22Rv1 (cell line): ENCODE data around the gene EYS.

Experiments used
- ZFX ChIP-seq: fragments of 450-650 bp; IDR thresholded peaks from 2 replicates; pipeline ENCODE4 v1.6.1; 2017; ENCODE audit warnings: antibody characterized with exemption, borderline replicate concordance
- TF ChIP-seq, protein P1 (sequence below): fragments of 450-650 bp; IDR thresholded peaks from 2 replicates; pipeline ENCODE4 v1.5.1; 2017; ENCODE audit warnings: mild to moderate bottlenecking

DNA sequence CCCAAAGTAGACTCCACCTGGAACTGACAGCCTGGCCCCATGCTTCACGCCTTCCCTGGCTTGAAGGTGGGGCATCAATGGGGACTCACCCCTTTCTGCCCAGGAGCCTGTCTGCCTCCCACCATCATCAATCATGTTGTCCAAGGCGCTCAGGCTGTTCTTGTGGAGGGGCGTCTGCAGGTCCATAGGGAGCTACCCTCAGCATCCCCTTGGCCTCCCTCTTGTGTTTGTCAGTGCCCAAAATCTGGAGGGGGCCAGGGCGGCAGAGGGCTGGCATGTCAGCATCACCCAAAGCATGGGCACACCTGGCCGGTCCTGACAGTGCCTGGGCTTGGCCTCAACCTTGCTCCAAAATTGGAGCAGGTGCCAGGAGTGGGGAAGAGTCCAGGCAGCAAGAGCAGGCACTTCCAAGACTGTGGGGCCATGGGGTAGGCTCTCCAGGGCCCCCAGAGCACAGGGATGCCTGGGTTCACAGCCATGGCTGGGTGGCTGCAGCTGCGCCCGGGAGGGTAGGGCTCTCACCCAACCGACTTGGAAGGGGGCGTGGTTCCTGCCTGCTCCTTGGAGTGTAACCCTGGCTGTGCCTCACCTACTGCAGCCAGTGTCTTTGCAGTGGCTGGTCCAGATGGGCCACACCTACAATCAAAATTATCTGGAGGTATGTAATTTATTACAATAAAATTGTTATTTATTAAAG lies 903.4 kb downstream of the EYS start:
- TF ChIP-seq, protein P1, sequence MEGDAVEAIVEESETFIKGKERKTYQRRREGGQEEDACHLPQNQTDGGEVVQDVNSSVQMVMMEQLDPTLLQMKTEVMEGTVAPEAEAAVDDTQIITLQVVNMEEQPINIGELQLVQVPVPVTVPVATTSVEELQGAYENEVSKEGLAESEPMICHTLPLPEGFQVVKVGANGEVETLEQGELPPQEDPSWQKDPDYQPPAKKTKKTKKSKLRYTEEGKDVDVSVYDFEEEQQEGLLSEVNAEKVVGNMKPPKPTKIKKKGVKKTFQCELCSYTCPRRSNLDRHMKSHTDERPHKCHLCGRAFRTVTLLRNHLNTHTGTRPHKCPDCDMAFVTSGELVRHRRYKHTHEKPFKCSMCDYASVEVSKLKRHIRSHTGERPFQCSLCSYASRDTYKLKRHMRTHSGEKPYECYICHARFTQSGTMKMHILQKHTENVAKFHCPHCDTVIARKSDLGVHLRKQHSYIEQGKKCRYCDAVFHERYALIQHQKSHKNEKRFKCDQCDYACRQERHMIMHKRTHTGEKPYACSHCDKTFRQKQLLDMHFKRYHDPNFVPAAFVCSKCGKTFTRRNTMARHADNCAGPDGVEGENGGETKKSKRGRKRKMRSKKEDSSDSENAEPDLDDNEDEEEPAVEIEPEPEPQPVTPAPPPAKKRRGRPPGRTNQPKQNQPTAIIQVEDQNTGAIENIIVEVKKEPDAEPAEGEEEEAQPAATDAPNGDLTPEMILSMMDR = no peak
- TF ChIP-seq ZFX = no peak
